MCF 10A (cell line): ENCODE measurements around the gene AVPR2. TPM values are rescaled to one million over a fixed set of nuclear protein-coding genes. Genes with fewer than 3 reads are reported as not detected.

Experiments used
- BruUV-seq: library from RNA; stranded (reverse); fragments of 400-500 nt; replicated peaks from 2 replicates; lab custom pipeline; 2021; lab: Mats Ljungman, UMichigan
- CTCF ChIA-PET: fragments of 300-600 bp; sonication (Branson Sonifier 250); formaldehyde crosslinking; extraction: SDS; loops from one replicate; lab custom pipeline; 2021; ENCODE audit warnings: antibody characterized with exemption, inconsistent platforms; lab: Yijun Ruan, JAX
- POLR2A ChIA-PET: fragments of 300-600, 350-650 bp; sonication (Branson Sonifier 250); formaldehyde crosslinking; extraction: SDS; loops from one replicate; lab custom pipeline; 2020; ENCODE audit warnings: antibody characterized with exemption, inconsistent platforms; lab: Yijun Ruan, JAX
- DNase-seq: peaks from one replicate; pipeline ENCODE4 v3.0.0-alpha.2; 2018; ENCODE audit not compliant: unreplicated experiment
- H3K27ac Mint-ChIP-seq: one replicate; pipeline ENCODE4 v1.8.0; 2022; ENCODE audit warnings: mild to moderate bottlenecking, low read depth, mixed read lengths; ENCODE audit not compliant: unreplicated experiment
- H3K27me3 Mint-ChIP-seq: one replicate; pipeline ENCODE4 v1.8.0; 2022; ENCODE audit warnings: mixed read lengths; ENCODE audit not compliant: insufficient read depth, unreplicated experiment
- H3K36me3 Mint-ChIP-seq: one replicate; pipeline ENCODE4 v1.8.0; 2022; ENCODE audit warnings: mild to moderate bottlenecking, moderate library complexity, mixed read lengths; ENCODE audit not compliant: insufficient read depth, unreplicated experiment
- H3K4me1 Mint-ChIP-seq: one replicate; pipeline ENCODE4 v1.8.0; 2022; ENCODE audit warnings: mixed read lengths; ENCODE audit not compliant: insufficient read depth, unreplicated experiment
- H3K4me3 Mint-ChIP-seq: one replicate; pipeline ENCODE4 v1.8.0; 2022; ENCODE audit warnings: mild to moderate bottlenecking, moderate library complexity, mixed read lengths; ENCODE audit not compliant: unreplicated experiment
- H3K9me3 Mint-ChIP-seq: one replicate; pipeline ENCODE4 v1.8.0; 2022; ENCODE audit warnings: mixed read lengths; ENCODE audit not compliant: unreplicated experiment
- intact Hi-C: fragments of 100-400 bp; cut with micrococcal nuclease; formaldehyde crosslinking; loops from 2 replicates; pipeline ENCODE4 v1.14.1; 2022
- total RNA-seq: library from RNA; stranded (reverse); gene quantifications from 2 replicates; pipeline ENCODE4 v1.2.3, GENCODE V29; 2022
- TF ChIP-seq, protein P1 (sequence below): fragments of 200-600 bp; IDR thresholded peaks from one replicate; pipeline ENCODE4 v1.8.0; 2022; ENCODE audit warnings: antibody characterized with exemption, mild to moderate bottlenecking; ENCODE audit not compliant: unreplicated experiment

AVPR2 gene
- total RNA-seq, 1 experiment from 2014 or later, result not detected

DNA sequence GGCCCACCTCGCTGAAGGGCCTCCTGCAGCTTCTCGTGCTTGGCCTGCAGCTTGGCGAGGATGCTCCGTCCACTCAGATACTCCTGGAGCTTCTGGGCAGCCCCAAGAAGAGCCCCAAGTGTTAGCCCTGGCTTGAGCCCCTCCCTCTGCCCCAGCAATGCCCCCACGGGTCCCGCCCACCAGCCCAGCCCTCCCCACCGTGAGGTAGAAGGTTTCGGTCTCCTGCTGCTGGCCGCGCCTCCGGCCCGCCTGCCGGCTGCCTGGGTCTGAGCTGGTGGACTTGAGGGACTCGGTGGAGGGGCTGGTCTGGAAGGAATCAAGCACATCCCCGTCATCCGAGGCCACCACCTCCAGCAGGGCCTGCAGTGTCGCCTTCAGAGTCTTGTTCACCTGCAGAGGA is 8.7 kb downstream of the AVPR2 start:
- H3K9me3 Mint-ChIP-seq, result no peaks in the 10 kb centered on the region
- DNase-seq, result no peak
- intact Hi-C loops, result no loop called here
- TF ChIP-seq, protein P1, sequence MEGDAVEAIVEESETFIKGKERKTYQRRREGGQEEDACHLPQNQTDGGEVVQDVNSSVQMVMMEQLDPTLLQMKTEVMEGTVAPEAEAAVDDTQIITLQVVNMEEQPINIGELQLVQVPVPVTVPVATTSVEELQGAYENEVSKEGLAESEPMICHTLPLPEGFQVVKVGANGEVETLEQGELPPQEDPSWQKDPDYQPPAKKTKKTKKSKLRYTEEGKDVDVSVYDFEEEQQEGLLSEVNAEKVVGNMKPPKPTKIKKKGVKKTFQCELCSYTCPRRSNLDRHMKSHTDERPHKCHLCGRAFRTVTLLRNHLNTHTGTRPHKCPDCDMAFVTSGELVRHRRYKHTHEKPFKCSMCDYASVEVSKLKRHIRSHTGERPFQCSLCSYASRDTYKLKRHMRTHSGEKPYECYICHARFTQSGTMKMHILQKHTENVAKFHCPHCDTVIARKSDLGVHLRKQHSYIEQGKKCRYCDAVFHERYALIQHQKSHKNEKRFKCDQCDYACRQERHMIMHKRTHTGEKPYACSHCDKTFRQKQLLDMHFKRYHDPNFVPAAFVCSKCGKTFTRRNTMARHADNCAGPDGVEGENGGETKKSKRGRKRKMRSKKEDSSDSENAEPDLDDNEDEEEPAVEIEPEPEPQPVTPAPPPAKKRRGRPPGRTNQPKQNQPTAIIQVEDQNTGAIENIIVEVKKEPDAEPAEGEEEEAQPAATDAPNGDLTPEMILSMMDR, result no peak
- ChIA-PET CTCF (interaction anchor here (0.9 to 5.0 kb wide), 2 partner anchors 9 to 150 kb away, joined by 3 to 31 read pairs; no protein-coding TSS in a partner anchor), POLR2A (no interaction called here)
- no peak overlapping the region for H3K4me3 Mint-ChIP-seq
- H3K36me3 Mint-ChIP-seq, result no peaks in the 10 kb centered on the region
- H3K4me1 Mint-ChIP-seq, result peaks cover 8% of the 10 kb centered on the region
- no TSS peak for BruUV-seq
- H3K27me3 Mint-ChIP-seq, result peaks cover 39% of the 10 kb centered on the region
- no peak overlapping the region for H3K27ac Mint-ChIP-seq

DNA sequence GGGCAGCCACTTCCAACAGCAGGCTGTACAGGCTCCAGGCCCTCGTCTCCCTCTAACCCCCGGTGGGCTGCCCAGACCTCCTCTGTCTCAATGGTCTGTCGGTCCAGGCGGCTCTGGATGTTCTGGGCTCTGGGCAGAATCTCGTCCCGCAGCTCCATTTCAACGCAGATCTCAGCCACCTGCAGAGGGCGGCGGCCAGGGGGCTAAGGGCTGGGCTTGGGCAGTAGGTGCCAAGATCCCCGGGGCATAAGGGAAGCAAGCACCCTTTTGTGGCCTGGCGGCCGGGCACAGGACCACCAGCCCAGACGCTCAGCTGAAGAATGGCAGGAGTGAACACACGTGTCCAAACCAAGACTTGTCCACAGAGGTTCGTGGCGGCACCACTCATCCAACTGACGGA is 9.2 kb downstream of the AVPR2 start:
- DNase-seq, result no peak
- no TSS peak for BruUV-seq
- H3K4me1 Mint-ChIP-seq, result peaks cover 8% of the 10 kb centered on the region
- POLR2A ChIA-PET, result no interaction called here
- peaks cover 42% of the 10 kb centered on the region for H3K27me3 Mint-ChIP-seq
- no peaks in the 10 kb centered on the region for H3K9me3 Mint-ChIP-seq
- intact Hi-C loops, result no loop called here
- H3K4me3 Mint-ChIP-seq, result no peak overlapping the region
- CTCF ChIA-PET, result interaction anchor here (0.9 to 5.0 kb wide), 2 partner anchors 8 to 150 kb away, joined by 3 to 31 read pairs; no protein-coding TSS in a partner anchor
- TF ChIP-seq, protein P1, result no peak
- H3K27ac Mint-ChIP-seq, result no peak overlapping the region
- H3K36me3 Mint-ChIP-seq, result no peaks in the 10 kb centered on the region

DNA sequence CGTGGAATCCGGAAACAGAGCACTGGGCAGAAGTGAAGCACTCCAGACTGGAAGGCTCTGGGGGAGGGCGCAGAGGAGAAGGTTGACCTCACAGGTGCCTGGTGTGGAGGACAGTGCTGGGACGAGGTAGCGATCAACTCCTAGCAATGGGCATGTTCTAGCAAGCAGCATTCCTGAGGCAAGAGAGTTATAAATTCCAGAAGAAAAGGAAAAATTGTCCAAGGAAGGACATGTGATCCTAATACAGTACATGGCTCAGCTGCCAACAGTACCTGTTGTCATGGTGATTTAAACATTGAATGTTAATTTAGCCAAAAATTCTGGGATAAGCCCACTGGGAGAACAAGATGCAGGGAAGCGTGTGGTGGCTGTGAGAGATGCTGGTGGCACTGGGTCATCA is 13.4 kb downstream of the AVPR2 start:
- Mint-ChIP-seq H3K27ac (peak overlapping the region; percentile 29), H3K9me3 (no peaks in the 10 kb centered on the region), H3K4me3 (no peak overlapping the region), H3K36me3 (no peaks in the 10 kb centered on the region), H3K27me3 (peaks cover 46% of the 10 kb centered on the region), H3K4me1 (peaks cover 13% of the 10 kb centered on the region)
- POLR2A ChIA-PET, result interaction anchor here (0.5 to 2.2 kb wide), 3 partner anchors 9 to 190 kb away, joined by 4 to 8 read pairs (median 7); no protein-coding TSS in a partner anchor
- BruUV-seq, result no TSS peak
- DNase-seq, result no peak
- CTCF ChIA-PET, result interaction anchor here (1.2 kb wide), 1 partner anchor 18 kb away, joined by 4 read pairs; no protein-coding TSS in a partner anchor
- TF ChIP-seq, protein P1, result no peak
- intact Hi-C loops, result no loop called here

DNA sequence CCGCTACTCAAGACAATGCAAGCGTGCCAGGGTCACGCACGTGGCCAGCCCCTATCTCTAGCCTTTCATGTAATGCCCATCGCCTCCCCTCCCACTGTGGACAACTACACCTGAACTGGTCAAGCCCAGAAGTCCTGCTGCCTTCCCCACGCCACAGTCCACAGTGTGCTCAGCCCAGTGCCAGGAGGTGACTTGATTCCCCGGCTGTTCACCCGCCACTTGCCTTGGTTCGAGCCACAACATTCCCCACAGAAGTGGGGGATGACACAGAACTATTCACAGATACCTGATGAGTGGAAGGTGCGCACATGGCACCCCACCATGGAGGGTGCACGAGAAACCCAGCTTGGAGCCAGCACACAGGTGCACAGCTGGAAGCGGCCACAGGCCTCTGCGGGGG is 14.8 kb downstream of the AVPR2 start:
- no TSS peak for BruUV-seq
- H3K36me3 Mint-ChIP-seq, result no peaks in the 10 kb centered on the region
- TF ChIP-seq, protein P1, result no peak
- no peaks in the 10 kb centered on the region for H3K9me3 Mint-ChIP-seq
- CTCF ChIA-PET, result interaction anchor here (1.1 to 1.3 kb wide), 2 partner anchors 14 to 155 kb away, joined by 4 to 5 read pairs; partner anchors contain the start of gene PLXNB3
- POLR2A ChIA-PET, result interaction anchor here (2.2 kb wide), 1 partner anchor 9 kb away, joined by 7 read pairs; no protein-coding TSS in a partner anchor
- no peak for DNase-seq
- intact Hi-C loops, result no loop called here
- no peak overlapping the region for H3K4me3 Mint-ChIP-seq
- no peak overlapping the region for H3K27ac Mint-ChIP-seq
- peaks cover 46% of the 10 kb centered on the region for H3K27me3 Mint-ChIP-seq
- H3K4me1 Mint-ChIP-seq, result peaks cover 17% of the 10 kb centered on the region
